Bronchial epithelial cell (primary cell): ENCODE results near the gene MCM5. TPM values are rescaled to one million over a fixed set of nuclear protein-coding genes. Genes with fewer than 3 reads are reported as not detected.

Source experiments
- DNase-seq: peaks from one replicate; pipeline ENCODE4 v3.0.0-alpha.2; 2010; ENCODE audit warnings: low read depth
- FAIRE-seq: peaks from 2 replicates; lab custom pipeline; 2011; peaks lifted over from hg19 to GRCh38; lab: Jason Lieb, UNC
- H3K27me3 ChIP-seq: 2 replicates; pipeline ENCODE4 v1.5.1; 2011; ENCODE audit warnings: low read length; ENCODE audit not compliant: control insufficient read depth, insufficient read depth
- H3K36me3 ChIP-seq: 2 replicates; pipeline ENCODE4 v1.5.1; 2011; ENCODE audit warnings: low read length; ENCODE audit not compliant: control insufficient read depth, insufficient read depth
- H3K4me3 ChIP-seq: 2 replicates; pipeline ENCODE4 v1.5.1; 2011; ENCODE audit warnings: mild to moderate bottlenecking, low read depth, low read length, control low read depth
- CTCF ChIP-seq: IDR thresholded peaks from 2 replicates; pipeline ENCODE4 v1.5.1; 2011; ENCODE audit warnings: mild to moderate bottlenecking, moderate library complexity, low read length, control low read depth, inconsistent platforms; ENCODE audit not compliant: insufficient read depth, severe bottlenecking
- total RNA-seq: library from RNA; depleted of rRNA; stranded (reverse); fragments of >200 nt; gene quantifications from 2 replicates; pipeline ENCODE4 v1.2.1, GENCODE V29; 2014

The MCM5 gene
- total RNA-seq, 1 donor from 2014 or later = 6.6 TPM

GRCh38 chr22:35418088-35418487 lies 18.1 kb downstream of the MCM5 start:
- H3K27me3 ChIP-seq = no peaks in the 10 kb centered on the region
- no peak for TF ChIP-seq CTCF
- peaks cover 3% of the 10 kb centered on the region for H3K36me3 ChIP-seq
- H3K4me3 ChIP-seq = no peak overlapping the region
- DNase-seq = peak; percentile 81
- no peak for FAIRE-seq

- DNase-seq (no peak), FAIRE-seq (no peak)
- no peak overlapping the region for H3K4me3 ChIP-seq
- no peak for TF ChIP-seq CTCF
- no peaks in the 10 kb centered on the region for H3K27me3 ChIP-seq
- H3K36me3 ChIP-seq = peaks cover 3% of the 10 kb centered on the region
Observed at GRCh38 chr22:35418731-35419130, 18.8 kb downstream of the MCM5 start.

GRCh38 chr22:35419756-35420155 lies 19.8 kb downstream of the MCM5 start:
- FAIRE-seq (no peak), DNase-seq (no peak)
- H3K27me3 ChIP-seq = no peaks in the 10 kb centered on the region
- H3K4me3 ChIP-seq = no peak overlapping the region
- no peak for TF ChIP-seq CTCF
- H3K36me3 ChIP-seq = peaks cover 4% of the 10 kb centered on the region

GRCh38 chr22:35421121-35421520 lies 21.2 kb downstream of the MCM5 start:
- Histone ChIP-seq H3K36me3 (peaks cover 4% of the 10 kb centered on the region), H3K27me3 (no peaks in the 10 kb centered on the region), H3K4me3 (no peak overlapping the region)
- no peak for FAIRE-seq
- no peak for TF ChIP-seq CTCF
- DNase-seq = no peak

GRCh38 chr22:35422145-35422544 lies 22.2 kb downstream of the MCM5 start:
- peak; percentile 32 for FAIRE-seq
- H3K36me3 ChIP-seq = peaks cover 2% of the 10 kb centered on the region
- H3K27me3 ChIP-seq = no peaks in the 10 kb centered on the region
- TF ChIP-seq CTCF = no peak
- H3K4me3 ChIP-seq = no peak overlapping the region
- no peak for DNase-seq

- Histone ChIP-seq H3K27me3 (no peaks in the 10 kb centered on the region), H3K36me3 (peaks cover 2% of the 10 kb centered on the region), H3K4me3 (no peak overlapping the region)
- FAIRE-seq (no peak), DNase-seq (no peak)
- TF ChIP-seq CTCF = no peak
Observed at GRCh38 chr22:35422936-35423335, 23.0 kb downstream of the MCM5 start.
